Fibroblast of the conjunctiva (primary cell): ENCODE data around the gene NT5C1A.

Experiments
- DNase-seq: peaks from one replicate; pipeline ENCODE4 v3.0.0-alpha.2; 2010; ENCODE audit warnings: low read depth

The NT5C1A gene

GRCh38 chr1:39689635-39690034, 17.7 kb upstream of the NT5C1A start:
- DNase-seq: no peak

- no peak for DNase-seq
Observed at GRCh38 chr1:39689214-39689613, 17.3 kb upstream of the NT5C1A start.

DNA sequence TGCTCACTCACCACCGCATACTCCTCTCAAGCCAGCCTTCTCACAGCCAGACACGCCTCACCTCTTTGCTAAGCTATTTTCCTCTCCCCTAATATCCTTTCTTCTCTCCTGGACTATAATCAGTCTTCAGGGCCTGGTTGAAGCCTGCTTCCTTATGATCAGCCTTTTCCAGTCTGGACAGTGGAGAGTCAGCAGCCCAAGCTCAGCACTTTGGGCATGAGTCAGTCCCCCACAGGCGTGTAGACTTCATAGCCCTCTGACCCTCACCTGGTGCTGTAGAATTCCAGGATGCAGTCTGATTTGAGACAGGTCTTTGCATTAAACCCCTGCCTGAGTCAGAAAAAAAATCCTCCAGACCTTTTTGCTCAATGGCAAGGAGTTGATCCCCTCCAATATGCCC, 16.8 kb upstream of the NT5C1A start:
- DNase-seq: no peak

DNA sequence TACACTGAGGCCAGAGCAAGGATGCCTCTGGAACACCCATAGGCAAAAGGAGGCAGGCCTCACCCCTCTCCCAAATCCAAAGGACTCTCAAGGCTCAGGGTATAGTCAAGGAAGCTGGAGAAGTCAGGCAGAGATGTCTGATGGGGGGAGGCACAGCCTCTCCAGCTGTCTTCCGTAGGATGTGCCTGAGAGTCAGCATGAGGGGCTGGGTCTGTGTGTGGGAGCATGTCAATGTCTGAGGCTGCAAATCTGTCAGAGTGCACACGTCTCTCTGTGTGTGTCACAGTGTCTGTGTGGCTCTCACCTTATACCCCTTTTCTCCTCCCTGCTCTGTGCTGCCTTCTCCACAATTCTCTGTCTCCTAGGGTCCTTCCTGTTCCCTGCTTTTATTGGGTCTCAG, 15.3 kb upstream of the NT5C1A start:
- no peak for DNase-seq

GRCh38 chr1:39685071-39685470, 13.2 kb upstream of the NT5C1A start:
- no peak for DNase-seq

DNA sequence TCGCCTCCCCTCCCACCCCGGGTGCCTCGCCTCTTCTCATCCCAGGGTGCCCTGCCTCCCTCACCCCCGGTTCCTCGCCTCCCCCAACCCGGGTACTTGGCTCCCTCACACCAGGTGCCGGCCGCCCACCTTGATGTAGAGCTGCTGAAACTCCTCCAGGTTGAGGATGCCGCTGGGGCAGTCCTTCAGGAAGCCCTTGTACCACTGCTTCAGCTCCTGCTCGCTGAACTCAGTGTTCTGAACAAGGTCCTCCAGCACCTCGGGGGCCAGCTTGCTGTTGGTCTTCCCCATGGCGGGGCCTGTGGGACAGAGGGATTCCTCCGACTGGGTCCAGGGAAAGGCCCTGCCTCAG, 12.4 kb upstream of the NT5C1A start:
- DNase-seq: no peak

DNA sequence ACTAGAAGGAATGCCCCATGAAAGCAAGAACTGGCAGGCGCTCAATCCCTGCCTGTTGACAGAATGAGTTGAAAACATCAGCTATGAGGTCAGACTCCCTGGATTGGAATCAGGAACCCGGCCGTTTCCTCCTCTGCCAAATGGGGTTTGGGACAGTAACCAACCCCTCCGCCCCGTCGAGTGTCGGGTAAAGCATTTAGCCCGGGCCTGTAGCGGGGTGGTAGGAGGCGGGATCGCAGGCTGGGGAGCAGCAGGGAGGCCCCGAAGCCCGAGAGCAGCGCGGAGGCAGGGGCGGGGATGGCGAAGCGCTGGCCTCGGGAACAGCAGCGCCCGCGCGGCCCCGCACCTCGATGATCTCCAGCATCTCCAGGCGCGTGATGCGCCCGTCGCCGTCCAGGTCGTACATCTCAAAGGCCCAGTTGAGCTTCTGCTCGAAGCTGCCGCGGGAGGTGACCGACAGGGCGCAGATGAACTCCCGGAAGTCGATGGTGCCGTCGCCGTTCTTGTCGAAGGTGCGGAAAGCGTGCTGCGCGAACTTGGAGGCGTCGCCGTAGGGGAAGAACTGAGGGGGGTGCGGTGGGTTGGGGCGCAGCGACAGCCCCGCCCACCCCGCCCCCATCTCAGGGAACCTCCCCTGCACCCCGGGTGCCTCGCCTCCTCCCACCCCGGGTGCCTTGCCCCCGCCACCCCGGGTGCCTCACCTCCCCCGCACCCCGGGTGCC, 11.8 kb upstream of the NT5C1A start:
- DNase-seq: no peak

- DNase-seq: no peak
Observed at GRCh38 chr1:39681999-39682398, 10.1 kb upstream of the NT5C1A start.

DNA sequence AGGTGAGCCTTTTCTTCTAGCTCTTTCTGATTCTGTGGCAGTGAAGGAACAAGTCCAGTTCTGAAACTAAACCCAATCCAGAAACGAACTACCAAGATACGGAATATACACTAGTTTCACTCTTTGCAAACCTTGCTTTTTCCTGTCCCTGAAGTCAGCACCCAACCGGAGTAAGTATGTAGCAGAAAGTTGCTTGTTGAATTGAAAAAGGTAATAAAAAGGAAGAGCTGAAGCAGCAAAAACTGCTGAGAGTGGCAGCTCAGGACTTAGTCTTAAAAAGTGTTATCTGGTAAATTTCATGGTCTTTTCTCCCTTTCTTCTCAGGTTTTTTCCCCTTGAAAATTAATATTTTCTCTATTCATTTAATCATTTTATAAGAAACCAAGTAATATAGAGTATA, 9.4 kb upstream of the NT5C1A start:
- no peak for DNase-seq

GRCh38 chr1:39680751-39681150, 8.8 kb upstream of the NT5C1A start:
- no peak for DNase-seq

DNA sequence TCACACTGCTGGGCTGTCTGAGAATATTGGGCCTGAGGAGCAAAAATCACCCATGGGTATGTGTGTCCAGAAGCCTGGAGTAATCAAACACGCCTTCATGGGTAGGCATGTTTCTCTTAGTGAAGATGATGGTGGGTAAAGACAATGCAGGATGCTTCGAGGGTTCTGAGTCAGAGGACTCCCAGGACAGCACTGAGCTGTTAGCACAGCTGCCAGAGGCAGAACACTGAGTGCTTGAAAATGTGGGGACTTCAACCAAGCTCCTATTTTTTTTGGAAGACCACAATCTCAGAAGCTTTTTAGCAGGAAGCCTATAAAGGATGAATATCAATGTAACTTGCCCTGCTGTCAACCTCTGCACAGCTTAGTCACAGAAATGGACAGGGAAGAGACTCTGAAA, 7.9 kb upstream of the NT5C1A start:
- no peak for DNase-seq

DNA sequence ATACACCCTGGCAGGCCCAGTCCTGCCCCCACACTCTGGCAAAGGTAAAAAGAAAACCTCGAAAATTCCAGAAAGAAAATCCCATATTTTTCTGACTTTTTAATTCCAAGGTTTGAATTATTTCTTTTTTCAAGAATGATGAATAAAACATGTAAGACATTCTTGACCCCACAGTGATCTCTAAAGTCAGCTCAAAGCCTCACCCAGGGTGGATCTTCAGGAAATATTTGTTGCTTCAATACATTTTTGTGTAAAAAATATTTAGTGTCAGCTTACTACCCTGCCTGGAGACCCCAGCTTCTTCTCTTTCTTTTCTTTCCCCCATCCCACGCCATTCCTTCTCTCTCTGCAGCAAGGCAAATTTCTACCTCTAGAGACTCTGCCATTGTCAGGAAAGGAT, 7.0 kb upstream of the NT5C1A start:
- DNase-seq: no peak

- DNase-seq: no peak
Observed at GRCh38 chr1:39677645-39678044, 5.7 kb upstream of the NT5C1A start.

GRCh38 chr1:39676948-39677548, 5.1 kb upstream of the NT5C1A start:
- no peak for DNase-seq

DNA sequence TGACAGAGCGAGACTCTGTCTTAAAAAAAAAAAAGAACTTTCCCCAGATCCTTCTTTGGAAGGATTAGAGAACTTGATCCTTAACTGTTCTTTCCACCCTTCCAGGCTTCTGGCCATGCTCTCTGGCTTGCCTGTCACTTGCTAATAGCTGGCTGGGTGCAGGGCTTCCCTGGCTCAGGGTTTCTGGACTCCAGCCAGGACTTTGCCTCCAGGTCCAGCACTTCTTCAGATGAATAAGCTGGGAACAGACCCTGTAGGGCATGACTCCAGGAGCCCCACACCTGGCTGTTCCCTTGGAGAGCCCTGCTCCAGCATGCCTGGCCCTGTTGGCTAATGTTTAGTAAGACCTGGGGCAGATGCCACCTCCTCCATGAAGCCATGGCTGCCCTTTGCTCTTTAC, 3.3 kb upstream of the NT5C1A start:
- no peak for DNase-seq

DNA sequence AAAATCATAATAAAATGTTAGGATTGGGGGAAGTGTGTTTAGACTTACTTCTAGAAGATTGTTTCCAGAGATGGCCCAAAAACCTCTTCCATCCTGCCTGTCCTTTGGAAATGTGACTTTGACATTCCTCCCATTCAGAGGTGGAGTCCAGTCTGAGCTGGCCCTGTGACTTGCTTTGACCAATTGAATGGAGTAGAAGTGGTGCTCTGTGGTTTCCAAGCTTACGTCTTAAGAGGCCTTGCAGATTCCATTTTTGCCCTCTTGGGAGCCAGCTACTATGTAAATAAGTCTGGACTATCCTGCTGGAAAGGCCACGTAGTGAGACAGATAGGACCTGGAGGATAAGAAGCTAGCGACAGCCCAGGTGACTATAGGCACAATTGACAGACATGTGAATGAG, 1.3 kb upstream of the NT5C1A start:
- no peak for DNase-seq

DNA sequence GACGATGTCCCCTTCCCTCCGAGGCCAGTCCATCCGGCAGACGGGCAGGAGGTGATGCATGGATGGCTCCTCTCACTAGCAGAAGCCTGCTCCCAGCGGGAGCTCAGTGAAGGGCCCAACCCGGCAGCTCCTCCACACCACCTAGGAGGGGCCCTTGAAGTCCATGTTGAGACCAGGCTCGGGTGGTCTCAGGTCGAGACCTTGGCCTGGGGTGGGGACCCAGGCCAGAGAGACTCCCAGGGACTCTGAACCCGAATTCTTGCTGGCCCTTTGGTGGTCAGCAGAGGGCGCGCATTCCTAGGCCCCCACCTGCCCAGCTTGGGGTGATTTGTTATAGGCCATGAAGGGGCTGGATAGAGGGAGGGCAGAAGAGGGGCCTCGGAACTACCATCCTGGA, 642 bp upstream of the NT5C1A start:
- no peak for DNase-seq

DNA sequence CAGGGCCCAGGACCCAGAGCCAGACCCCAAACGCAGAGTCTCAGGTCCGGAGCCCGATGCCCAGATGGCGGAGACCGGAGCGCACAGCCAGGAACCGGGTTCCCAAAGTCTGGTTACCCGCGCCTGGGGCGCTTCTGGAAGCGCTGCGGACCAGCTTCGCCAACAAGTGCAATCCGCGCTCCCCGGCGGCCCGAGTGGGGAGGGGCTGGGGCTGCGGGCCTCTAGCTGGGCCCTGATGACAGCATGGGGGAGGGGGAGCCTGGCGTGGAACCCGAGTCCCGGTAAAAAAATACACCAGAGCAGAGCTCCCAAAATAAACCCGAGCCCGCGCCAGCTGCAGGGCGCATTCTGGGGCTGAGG, 494 bp downstream of the NT5C1A start:
- DNase-seq: no peak

- DNase-seq: no peak
Observed at GRCh38 chr1:39670689-39671088, 1.2 kb downstream of the NT5C1A start.

- DNase-seq: no peak
Observed at GRCh38 chr1:39668894-39669293, 3.0 kb downstream of the NT5C1A start.

DNA sequence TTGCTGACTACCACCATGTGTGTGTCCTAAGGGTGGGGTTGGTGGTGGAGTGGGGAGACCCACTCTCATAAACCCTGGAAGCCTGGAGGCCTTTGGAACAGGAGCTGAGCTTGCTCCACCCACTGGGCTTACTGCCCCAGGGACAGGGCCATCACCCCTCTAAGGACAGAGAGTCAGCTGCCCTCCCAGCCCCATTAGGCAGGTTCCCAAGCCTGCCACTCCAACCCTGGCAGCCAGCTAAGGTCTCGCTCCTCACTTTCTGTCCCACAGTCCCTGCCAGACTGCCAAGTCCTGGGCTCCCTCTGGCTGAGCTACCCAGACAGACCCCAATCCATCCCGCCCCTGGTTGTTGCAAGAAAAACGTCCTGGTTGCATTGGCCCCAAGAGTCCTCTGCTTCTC, 3.8 kb downstream of the NT5C1A start:
- no peak for DNase-seq

DNA sequence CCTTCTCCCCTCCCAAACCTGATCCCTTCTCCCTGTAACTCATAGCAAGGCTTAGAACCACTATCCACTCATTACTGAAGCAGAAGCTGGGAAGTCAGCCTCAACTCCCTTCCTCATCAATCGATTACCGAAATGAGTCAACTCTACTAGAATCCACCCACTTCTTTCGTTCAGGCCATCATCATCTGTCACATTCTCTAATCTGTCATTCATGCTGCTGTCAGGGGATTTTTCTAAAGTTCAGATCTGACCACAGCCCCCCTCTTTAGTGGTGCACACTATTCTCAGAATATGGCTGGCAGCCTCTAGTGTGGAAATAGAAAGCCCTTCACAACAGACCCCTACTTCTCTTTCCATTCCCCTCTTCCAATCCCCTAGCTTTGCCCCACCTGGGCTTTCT, 5.1 kb downstream of the NT5C1A start:
- no peak for DNase-seq

DNA sequence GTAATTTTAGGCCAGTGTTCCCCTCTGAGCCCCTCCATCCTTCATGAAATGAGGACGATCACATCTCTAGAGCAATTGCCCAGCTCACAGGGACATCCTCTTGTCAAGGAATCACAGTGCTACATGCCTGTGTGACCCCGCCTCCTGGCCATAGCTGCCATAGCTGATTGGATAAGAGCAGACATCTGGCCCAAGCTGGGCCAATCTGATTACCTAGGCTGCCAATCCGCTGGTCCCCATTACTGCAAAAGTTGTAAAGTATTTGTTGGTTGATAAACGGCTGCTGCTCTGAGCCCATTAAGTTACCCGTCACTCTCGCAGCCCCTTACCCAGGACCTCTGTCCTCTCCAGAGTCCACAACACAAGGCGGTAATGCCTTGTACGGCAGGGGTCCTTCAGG, 8.3 kb downstream of the NT5C1A start:
- no peak for DNase-seq

- DNase-seq: no peak
Observed at GRCh38 chr1:39662861-39663260, 9.0 kb downstream of the NT5C1A start.

DNA sequence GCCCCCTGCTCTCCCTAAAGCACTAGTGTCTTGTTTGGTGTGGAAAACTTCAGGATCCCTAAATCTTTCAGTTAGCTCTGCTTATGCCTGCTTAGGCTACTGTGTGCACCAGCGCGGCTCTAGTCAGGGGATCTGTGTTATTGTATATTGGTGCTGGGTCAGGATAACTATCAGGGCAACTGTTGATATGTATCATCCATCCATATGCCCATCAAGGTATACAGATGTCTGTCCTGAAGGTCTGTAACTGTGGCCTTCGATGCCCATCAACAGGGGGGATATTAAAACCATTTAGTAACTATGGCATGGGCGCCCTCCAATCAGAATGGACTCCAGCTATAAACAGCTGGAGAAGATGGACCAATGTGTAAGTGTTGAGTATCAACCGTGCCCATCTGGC, 12.4 kb downstream of the NT5C1A start:
- no peak for DNase-seq
